Measurements from ENCODE around the gene YY1AP1.

DNA sequence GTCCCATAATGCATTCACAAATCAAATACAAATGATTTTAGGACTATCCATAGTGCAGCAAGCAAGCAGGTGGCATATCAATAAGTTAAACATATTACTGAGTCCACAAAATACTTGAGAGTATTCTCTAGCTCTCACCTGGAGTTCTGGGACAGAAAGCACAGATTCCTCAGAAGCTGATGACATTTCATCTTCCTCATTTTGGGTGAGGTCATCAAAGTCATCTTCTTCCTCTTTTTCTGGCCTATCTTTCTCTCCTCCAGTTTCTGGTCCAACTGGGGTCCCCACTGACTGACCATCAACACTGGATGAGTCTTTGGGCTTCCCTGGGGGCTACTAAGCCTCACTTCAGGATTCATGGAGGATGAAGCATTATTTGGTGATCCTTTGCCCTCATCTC lies 38.9 kb downstream of the YY1AP1 start:
- TF ChIP-seq, protein P1, sequence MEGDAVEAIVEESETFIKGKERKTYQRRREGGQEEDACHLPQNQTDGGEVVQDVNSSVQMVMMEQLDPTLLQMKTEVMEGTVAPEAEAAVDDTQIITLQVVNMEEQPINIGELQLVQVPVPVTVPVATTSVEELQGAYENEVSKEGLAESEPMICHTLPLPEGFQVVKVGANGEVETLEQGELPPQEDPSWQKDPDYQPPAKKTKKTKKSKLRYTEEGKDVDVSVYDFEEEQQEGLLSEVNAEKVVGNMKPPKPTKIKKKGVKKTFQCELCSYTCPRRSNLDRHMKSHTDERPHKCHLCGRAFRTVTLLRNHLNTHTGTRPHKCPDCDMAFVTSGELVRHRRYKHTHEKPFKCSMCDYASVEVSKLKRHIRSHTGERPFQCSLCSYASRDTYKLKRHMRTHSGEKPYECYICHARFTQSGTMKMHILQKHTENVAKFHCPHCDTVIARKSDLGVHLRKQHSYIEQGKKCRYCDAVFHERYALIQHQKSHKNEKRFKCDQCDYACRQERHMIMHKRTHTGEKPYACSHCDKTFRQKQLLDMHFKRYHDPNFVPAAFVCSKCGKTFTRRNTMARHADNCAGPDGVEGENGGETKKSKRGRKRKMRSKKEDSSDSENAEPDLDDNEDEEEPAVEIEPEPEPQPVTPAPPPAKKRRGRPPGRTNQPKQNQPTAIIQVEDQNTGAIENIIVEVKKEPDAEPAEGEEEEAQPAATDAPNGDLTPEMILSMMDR (IDR thresholded peaks at IDR 0.05) = no peak
- no peak for TF ChIP-seq POLR2A (IDR thresholded peaks at IDR 0.05)

All from esophagus squamous epithelium (tissue), 4 donors.